ENCODE data around the gene ONECUT3. TPM values are rescaled to one million over a fixed set of nuclear protein-coding genes. Genes with fewer than 3 reads are reported as not detected.

The ONECUT3 gene
- polyA plus RNA-seq, 1 donor (not counting 4 experiments of a cell fraction or from before 2014, with no cell fraction given), result 0.01 TPM

DNA sequence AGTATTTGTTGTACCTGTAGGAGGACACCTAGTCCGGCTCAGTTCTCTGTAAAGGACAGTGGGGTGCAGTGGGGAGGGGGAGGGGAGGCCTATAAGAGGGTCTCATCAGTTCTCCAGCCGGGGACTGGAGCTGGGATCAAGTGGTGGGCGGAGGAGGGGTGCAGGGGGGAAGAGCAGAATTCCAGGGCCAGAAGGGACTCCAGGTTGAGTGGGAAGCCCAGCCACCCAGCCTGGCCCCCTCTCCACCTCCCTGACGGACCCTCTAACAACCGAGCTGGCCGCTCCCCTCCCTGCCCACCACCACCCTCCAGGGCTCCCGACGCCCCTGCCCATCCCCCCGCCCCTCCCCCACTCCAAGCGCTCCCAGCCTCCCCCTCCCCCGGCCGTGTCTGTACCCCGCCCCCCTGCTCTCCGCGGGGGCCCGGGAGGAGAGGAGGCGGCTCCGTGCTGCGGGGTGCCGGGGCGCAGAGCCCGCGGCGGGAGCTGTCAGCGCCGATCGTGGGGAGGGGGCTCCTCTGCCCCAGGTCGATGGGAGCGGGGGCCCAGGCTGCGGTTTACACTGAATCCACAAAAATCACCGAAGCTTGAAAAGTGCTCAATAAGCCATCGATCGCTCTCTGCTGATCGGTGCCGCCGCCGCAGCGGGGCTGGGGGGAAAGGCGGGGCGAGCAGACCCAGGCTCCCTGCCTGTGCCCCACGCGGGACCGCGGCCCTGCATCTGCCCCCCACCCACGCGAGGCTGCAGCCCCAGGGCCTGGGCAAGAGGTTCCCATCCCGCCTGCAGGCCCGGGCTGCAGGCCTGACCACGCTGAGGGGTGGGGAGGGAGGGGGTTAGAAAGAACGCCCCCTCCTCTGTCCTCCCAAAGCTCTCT, 34.6 kb upstream of the ONECUT3 start:
- Histone ChIP-seq H3K36me3 (ENCODE audit: control insufficient read depth in 2 of 2, extremely low read depth in 1 of 2, insufficient read depth in 2 of 2, low read length in 2 of 2) (no peaks in the 10 kb centered on the region), H4K20me1 (ENCODE audit: control insufficient read depth, extremely low read depth, insufficient read depth, low read length) (no peaks in the 10 kb centered on the region), H3K9ac (ENCODE audit: control insufficient read depth, extremely low read depth, insufficient read depth, low read length) (no peak overlapping the region), H3K27ac (ENCODE audit: control insufficient read depth, insufficient read depth, low read length) (no peak overlapping the region), H3K27me3 (ENCODE audit: control insufficient read depth, extremely low read depth, insufficient read depth, low read length) (peaks cover 30% of the 10 kb centered on the region), H3K9me1 (ENCODE audit: control insufficient read depth, extremely low read depth, insufficient read depth, low read length) (no peaks in the 10 kb centered on the region), H3K4me2 (ENCODE audit: control insufficient read depth, extremely low read depth, insufficient read depth, low read depth, low read length) (no peak overlapping the region), H2AFZ (ENCODE audit: control insufficient read depth, low read length) (no peak overlapping the region), H3K9me3 (ENCODE audit: control insufficient read depth, low read depth, low read length) (no peaks in the 10 kb centered on the region), H3K4me3 (ENCODE audit: control insufficient read depth in 2 of 3, extremely low read depth in 1 of 3, insufficient read depth in 2 of 3, low read depth in 1 of 3, low read length in 3 of 3) (no peak overlapping the region), H3K4me1 (ENCODE audit: control insufficient read depth, extremely low read depth, insufficient read depth, low read length) (no peaks in the 10 kb centered on the region), H3K79me2 (ENCODE audit: control insufficient read depth, insufficient read depth, low read length) (no peaks in the 10 kb centered on the region)
- TF ChIP-seq, protein P1, sequence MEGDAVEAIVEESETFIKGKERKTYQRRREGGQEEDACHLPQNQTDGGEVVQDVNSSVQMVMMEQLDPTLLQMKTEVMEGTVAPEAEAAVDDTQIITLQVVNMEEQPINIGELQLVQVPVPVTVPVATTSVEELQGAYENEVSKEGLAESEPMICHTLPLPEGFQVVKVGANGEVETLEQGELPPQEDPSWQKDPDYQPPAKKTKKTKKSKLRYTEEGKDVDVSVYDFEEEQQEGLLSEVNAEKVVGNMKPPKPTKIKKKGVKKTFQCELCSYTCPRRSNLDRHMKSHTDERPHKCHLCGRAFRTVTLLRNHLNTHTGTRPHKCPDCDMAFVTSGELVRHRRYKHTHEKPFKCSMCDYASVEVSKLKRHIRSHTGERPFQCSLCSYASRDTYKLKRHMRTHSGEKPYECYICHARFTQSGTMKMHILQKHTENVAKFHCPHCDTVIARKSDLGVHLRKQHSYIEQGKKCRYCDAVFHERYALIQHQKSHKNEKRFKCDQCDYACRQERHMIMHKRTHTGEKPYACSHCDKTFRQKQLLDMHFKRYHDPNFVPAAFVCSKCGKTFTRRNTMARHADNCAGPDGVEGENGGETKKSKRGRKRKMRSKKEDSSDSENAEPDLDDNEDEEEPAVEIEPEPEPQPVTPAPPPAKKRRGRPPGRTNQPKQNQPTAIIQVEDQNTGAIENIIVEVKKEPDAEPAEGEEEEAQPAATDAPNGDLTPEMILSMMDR (optimal IDR thresholded peaks at IDR 0.05 in 1 of 3, IDR thresholded peaks at IDR 0.05 in 1 of 3, conservative IDR thresholded peaks at IDR 0.05 in 1 of 3; ENCODE audit: extremely low read depth in 1 of 3, insufficient read depth in 2 of 3, low read length in 3 of 3), result no peak
- TF ChIP-seq EZH2 (IDR thresholded peaks at IDR 0.05; ENCODE audit: low read length), result peak; percentile 27
- DNase-seq (ENCODE audit: low read depth, low spot score) (no peak), FAIRE-seq (no peak)
- dilution Hi-C loops (cut with MboI; ENCODE audit: extremely low pct_ligation_motif_present, low sequenced_read_pairs), result no loop called here

DNA sequence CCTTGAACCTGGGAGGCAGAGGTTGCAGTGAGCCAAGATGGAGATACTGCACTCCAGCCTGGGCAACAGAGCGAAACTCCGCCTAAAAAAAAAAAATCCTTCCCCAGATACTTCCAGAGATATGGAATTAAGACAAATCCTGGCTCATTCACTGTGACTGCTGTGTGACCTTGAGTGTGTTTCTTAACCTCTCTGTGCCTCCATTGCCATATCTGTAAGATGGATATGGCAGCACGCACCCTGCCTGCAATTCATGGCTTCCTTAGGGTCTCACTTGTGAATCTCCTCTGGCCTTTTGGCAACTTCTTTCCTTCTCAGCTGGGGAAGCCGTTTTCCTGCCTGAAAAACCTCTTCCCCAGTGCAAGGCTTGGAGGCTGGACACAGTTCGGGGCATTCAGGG, 33.8 kb upstream of the ONECUT3 start:
- H3K9ac ChIP-seq (ENCODE audit: control insufficient read depth, extremely low read depth, insufficient read depth, low read length), result no peak overlapping the region
- DNase-seq (ENCODE audit: low read depth, low spot score), result no peak
- no peak overlapping the region for H2AFZ ChIP-seq (ENCODE audit: control insufficient read depth, low read length)
- H3K9me1 ChIP-seq (ENCODE audit: control insufficient read depth, extremely low read depth, insufficient read depth, low read length), result no peaks in the 10 kb centered on the region
- no peaks in the 10 kb centered on the region for H3K4me1 ChIP-seq (ENCODE audit: control insufficient read depth, extremely low read depth, insufficient read depth, low read length)
- TF ChIP-seq EZH2 (IDR thresholded peaks at IDR 0.05; ENCODE audit: low read length), result peak; percentile 4
- TF ChIP-seq, protein P1 (optimal IDR thresholded peaks at IDR 0.05 in 1 of 3, IDR thresholded peaks at IDR 0.05 in 1 of 3, conservative IDR thresholded peaks at IDR 0.05 in 1 of 3; ENCODE audit: extremely low read depth in 1 of 3, insufficient read depth in 2 of 3, low read length in 3 of 3), result no peak
- dilution Hi-C loops (cut with MboI; ENCODE audit: extremely low pct_ligation_motif_present, low sequenced_read_pairs), result no loop called here
- peaks cover 30% of the 10 kb centered on the region for H3K27me3 ChIP-seq (ENCODE audit: control insufficient read depth, extremely low read depth, insufficient read depth, low read length)
- H3K36me3 ChIP-seq (ENCODE audit: control insufficient read depth in 2 of 2, extremely low read depth in 1 of 2, insufficient read depth in 2 of 2, low read length in 2 of 2), result no peaks in the 10 kb centered on the region
- FAIRE-seq, result no peak
- no peaks in the 10 kb centered on the region for H3K9me3 ChIP-seq (ENCODE audit: control insufficient read depth, low read depth, low read length)
- H3K79me2 ChIP-seq (ENCODE audit: control insufficient read depth, insufficient read depth, low read length), result no peaks in the 10 kb centered on the region
- no peaks in the 10 kb centered on the region for H4K20me1 ChIP-seq (ENCODE audit: control insufficient read depth, extremely low read depth, insufficient read depth, low read length)
- H3K27ac ChIP-seq (ENCODE audit: control insufficient read depth, insufficient read depth, low read length), result no peak overlapping the region
- no peak overlapping the region for H3K4me3 ChIP-seq (ENCODE audit: control insufficient read depth in 2 of 3, extremely low read depth in 1 of 3, insufficient read depth in 2 of 3, low read depth in 1 of 3, low read length in 3 of 3)
- no peak overlapping the region for H3K4me2 ChIP-seq (ENCODE audit: control insufficient read depth, extremely low read depth, insufficient read depth, low read depth, low read length)

Measured in keratinocyte (primary cell).